CD1c-positive myeloid dendritic cell (primary cell): ENCODE results near the gene IMPG2.

Experiments used
- DNase-seq: peaks from one replicate; pipeline ENCODE4 v3.0.0-alpha.2; 2016; ENCODE audit errors: extremely low spot score

Gene IMPG2

GRCh38 chr3:101273608-101274007 is 46.8 kb downstream of the IMPG2 start:
- DNase-seq, result no peak

GRCh38 chr3:101273156-101273555 is 47.2 kb downstream of the IMPG2 start:
- no peak for DNase-seq

GRCh38 chr3:101271728-101272127 is 48.6 kb downstream of the IMPG2 start:
- DNase-seq, result no peak

GRCh38 chr3:101270149-101270548 is 50.2 kb downstream of the IMPG2 start:
- DNase-seq, result no peak

- no peak for DNase-seq
Observed at GRCh38 chr3:101268971-101269671, 51.3 kb downstream of the IMPG2 start.

GRCh38 chr3:101268141-101268540 is 52.2 kb downstream of the IMPG2 start:
- DNase-seq, result no peak

GRCh38 chr3:101266566-101266965 is 53.8 kb downstream of the IMPG2 start:
- DNase-seq, result no peak

- DNase-seq, result no peak
Observed at GRCh38 chr3:101266071-101266470, 54.3 kb downstream of the IMPG2 start.

- no peak for DNase-seq
Observed at GRCh38 chr3:101262393-101263240, 57.8 kb downstream of the IMPG2 start.

GRCh38 chr3:101261506-101261905 is 58.9 kb downstream of the IMPG2 start:
- no peak for DNase-seq

- no peak for DNase-seq
Observed at GRCh38 chr3:101259485-101260341, 60.7 kb downstream of the IMPG2 start.

- DNase-seq, result no peak
Observed at GRCh38 chr3:101256511-101256910, 63.9 kb downstream of the IMPG2 start.

GRCh38 chr3:101255441-101255840 is 64.9 kb downstream of the IMPG2 start:
- no peak for DNase-seq

- no peak for DNase-seq
Observed at GRCh38 chr3:101253396-101253795, 67.0 kb downstream of the IMPG2 start.

GRCh38 chr3:101252945-101253344 is 67.4 kb downstream of the IMPG2 start:
- no peak for DNase-seq

GRCh38 chr3:101252307-101252706 is 68.1 kb downstream of the IMPG2 start:
- DNase-seq, result no peak

- no peak for DNase-seq
Observed at GRCh38 chr3:101251441-101251840, 68.9 kb downstream of the IMPG2 start.

- peak; percentile 7 for DNase-seq
Observed at GRCh38 chr3:101249522-101249921, 70.9 kb downstream of the IMPG2 start.

GRCh38 chr3:101248736-101249135 is 71.6 kb downstream of the IMPG2 start:
- no peak for DNase-seq

- no peak for DNase-seq
Observed at GRCh38 chr3:101244212-101244575, 76.2 kb downstream of the IMPG2 start.

- no peak for DNase-seq
Observed at GRCh38 chr3:101243285-101244211, 76.8 kb downstream of the IMPG2 start.
